Iris pigment epithelial cell (primary cell): ENCODE results near the gene ECEL1.

Experiments
- DNase-seq: peaks from one replicate; pipeline ENCODE4 v3.0.0-alpha.2; 2011; ENCODE audit warnings: low read depth

Gene ECEL1

DNA sequence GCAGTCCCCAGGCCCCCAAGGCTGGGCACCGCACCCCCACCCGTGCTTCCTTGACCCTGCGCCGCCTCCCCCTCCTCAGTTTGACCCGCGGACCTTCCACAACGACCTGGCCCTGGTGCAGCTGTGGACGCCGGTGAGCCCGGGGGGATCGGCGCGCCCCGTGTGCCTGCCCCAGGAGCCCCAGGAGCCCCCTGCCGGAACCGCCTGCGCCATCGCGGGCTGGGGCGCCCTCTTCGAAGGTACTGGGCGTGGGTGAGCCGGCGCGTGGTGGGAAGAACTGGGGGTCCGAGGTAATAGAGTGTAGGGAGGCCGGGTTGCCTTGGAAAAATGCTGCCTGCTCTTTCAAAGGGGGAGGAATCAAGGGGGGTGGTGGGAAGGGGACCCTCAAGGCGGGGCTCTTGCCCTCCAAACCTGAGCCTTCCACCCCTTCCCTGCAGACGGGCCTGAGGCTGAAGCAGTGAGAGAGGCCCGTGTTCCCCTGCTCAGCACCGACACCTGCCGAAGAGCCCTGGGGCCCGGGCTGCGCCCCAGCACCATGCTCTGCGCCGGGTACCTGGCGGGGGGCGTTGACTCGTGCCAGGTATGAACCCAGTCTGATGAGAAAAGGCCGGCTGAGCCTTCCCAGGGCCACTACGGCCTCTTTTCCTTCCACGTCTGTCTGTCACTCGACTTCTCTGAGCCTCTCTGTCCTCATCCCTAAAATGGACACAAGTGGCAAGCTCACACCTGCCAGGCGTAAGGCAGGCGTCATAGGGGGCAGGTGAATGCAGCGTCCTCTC lies 35.2 kb upstream of the ECEL1 start:
- no peak for DNase-seq

DNA sequence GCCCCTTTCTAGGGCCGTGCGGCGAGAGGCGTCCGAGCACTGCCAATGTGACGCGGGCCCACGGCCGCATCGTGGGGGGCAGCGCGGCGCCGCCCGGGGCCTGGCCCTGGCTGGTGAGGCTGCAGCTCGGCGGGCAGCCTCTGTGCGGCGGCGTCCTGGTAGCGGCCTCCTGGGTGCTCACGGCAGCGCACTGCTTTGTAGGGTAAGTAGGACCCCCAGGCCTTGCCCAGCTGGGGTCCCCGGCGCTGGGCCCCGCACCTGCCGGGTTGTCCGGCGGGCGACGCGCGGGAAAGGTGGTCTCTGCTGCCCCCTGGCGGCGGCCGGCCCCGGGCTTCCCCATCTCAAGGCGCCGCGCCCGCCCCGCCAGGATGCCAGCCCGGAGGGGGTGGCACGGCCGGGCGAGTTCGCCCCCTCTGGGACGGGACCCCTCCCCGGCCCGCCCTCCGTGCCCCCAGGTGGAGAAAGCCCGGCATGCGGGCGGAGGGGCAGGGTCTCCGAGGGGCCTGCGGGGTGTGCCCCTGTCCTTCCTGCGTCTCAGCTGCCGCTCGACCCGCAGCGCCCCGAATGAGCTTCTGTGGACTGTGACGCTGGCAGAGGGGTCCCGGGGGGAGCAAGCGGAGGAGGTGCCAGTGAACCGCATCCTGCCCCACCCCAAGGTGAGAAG lies 34.5 kb upstream of the ECEL1 start:
- DNase-seq: no peak

DNA sequence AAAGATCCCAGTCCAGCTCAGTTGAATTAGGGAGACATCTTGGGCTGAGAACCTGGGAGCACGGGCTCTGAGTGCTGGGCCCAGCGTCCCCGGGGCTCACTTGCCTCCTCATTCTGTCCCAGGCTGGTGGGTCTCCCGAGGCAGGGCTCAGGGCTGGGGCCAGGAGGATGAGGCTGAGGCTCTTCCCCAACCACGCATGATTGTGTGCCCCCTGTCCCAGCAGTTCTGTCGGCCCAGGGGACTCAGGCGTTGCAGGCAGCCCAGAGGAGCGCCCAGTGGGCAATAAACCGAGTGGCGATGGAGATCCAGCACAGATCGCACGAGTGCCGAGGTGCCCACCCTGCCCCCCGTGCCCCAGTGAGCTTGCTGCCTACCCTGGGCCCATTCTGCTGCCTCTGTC lies 33.5 kb upstream of the ECEL1 start:
- DNase-seq: no peak

DNA sequence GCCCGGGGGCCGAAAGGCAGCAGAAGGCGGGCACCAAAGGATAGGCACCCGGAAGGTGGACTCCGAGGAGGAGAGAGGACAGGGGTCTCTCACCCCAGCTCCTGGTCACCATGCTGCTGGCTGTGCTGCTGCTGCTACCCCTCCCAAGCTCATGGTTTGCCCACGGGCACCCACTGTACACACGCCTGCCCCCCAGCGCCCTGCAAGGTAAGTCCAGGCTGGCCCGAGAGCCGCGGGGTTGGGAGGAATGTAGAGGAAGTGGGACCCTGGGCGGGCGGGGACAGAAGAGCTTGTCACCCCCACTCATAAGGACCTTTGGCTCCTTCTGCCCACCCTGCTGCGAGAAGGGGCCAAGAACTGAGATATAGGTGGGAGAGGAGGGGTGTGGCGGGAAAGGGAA lies 32.9 kb upstream of the ECEL1 start:
- DNase-seq: no peak

DNA sequence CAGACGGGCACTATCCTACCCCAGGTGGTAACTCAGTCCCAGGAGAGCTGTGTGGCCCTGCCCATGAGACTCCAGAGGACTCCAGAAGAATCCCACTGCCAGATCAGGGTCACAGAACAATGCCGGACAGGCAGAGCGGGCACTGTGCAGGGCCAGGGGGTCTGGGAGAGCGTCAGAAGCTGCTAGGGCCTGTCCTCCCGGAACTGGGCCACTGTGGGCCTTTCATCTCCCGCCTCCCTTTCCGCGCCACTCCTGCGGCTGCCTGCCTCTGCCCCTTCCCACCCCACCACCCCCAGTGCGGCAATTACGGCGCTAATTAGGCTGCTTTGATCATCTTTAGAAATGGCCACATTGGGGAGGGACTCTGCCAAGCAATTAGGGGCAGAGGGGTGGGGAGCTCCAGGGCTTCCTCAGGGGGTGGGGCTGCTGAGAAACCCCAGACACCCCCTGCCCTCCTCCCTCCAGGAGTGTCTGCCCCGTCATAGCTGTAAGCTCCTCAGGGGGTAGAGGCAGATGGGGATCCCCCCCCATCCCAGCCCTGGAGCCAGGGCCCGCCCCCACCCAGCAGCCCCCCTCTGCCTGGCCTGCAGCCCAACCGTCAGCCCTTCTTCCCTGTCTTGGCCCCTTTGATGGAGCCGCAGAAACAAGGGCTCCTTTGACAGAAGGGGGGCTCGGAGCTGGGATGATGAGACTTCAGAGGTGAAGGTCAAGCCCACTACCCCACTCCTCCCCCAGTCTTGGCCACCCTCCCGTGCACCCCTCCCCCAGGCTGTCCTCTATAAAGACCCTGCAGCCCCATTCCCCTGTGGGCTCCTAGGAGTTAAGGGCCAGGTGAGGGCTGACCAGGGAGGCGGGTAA lies 32.2 kb upstream of the ECEL1 start, which contains the start of gene PRSS56:
TSS of gene PRSS56 (plus strand) at position 808 of the 858 bp plus-strand sequence. CDS start 211 bp downstream, outside the sequence.
- DNase-seq: no peak

DNA sequence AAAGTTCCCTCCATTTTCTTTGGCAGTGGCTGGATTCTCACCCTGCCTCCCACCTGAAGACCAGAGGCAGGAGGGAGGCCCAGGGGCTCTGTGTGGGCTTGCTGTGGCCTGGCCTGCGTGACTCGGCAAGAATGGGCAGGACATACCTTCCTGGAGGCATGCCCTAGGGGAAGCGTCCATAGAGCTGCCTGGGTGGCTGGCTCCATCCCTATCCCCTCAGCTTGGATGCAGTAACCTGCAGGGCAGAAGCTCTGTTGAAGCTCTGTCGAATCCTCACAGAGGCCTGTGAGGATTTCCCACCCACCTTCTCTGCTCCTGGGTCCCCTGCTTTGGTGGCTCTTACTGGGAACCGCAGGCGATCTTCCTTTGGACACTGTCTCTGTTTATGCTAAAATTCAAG lies 31.2 kb upstream of the ECEL1 start:
- no peak for DNase-seq

DNA sequence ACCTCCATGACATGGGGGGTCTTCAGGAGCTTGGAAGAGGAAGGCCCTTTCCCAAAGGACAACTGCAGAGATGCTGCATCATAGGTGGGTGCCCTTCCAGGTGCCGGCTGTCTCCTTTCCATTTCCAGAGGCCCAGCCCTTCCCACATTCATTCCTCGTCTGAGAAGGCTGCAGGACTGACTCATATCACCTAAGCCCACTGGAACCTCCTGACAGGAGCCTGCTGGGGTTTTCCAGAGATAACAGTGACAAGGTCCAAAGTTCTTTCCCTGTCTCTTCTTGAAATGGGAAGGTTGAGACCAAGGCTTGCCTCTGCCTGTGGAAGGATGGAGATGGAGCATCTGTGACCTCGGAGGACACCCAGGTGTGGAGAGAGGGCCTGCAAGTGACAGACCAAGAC lies 28.9 kb upstream of the ECEL1 start:
- no peak for DNase-seq

DNA sequence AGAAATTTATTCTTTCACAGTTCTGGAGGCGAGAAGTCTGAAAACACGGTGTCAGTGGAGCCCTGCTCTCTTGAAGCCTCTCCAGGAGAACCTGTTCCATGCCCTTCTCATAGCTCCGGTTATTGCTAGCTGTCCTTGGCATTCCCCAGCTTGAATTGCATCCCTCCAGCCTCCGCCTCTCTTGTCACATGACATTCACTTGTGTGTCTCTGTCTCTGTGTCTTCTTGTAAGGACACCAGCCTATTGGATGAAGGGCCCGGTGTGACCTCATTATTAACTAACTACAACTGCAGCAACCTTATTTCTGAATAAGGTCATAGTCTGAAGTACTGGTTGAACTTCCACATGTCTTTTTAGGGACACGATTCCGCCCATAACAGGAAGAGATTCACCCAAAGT lies 28.0 kb upstream of the ECEL1 start:
- no peak for DNase-seq

DNA sequence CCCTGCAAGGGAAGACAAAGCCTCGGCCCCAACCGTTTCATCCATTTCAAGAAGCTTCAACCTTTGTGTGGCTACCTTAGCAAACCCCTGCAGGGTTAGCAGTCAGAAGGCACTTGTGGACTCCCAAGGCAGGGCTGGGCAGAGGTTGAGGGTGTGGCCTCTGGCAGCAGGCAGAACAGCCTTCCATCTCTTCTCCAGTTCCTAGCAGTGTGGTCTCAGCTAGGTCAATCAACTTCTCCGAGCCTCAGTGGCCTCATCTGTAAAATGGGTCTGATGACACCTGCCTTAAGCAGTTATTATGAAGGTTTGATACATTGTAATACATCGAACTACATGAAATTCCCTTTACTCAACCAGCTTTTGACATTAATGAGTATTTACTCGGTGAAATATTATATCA lies 25.7 kb upstream of the ECEL1 start:
- no peak for DNase-seq

DNA sequence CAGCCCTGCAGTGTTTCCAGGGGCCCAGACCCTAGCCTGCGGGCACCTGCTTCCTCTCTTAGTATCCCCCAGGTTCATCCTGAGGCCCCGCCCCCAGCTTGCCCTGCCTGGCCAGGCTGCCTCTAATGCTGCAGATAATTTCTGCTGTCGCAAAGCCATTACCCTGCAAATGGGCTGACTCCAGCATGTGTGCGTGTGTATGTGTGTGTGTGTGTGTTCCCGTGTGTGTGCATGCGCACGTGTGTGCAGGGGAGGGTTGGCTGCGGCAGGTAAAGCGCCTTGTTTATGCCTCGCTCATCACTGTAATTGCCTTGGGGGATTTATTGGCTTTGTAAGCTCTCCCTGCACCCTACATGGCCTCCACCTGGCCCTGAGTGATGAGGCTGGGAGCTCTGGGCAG lies 25.0 kb upstream of the ECEL1 start:
- no peak for DNase-seq

DNA sequence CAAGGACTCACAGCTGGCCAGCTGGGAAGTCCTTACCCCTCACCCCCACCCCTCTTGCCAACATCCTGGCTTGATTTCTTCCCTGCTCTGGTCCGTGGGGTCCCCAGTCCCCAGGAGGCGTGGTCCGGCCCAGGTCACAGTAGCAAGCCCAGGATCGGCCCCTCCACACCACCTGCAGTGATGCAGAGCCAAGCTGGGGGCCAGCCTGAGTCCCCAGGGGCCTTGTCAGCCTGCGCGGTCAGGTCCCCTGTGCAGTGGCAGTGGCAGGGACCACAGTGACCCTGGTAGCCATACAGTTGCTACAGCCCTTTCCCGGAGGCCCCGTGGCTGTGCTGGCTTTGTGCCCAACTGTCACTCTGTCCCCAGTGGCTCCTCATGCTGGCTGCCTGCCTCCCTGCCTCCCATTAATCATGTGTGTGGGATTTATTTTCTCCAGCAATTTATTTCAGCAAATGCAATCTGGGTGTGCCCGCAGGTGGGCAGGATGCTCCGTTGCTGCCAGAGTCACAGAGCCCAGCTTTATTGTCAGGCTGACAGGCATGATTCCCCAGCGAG lies 23.8 kb upstream of the ECEL1 start:
- no peak for DNase-seq

DNA sequence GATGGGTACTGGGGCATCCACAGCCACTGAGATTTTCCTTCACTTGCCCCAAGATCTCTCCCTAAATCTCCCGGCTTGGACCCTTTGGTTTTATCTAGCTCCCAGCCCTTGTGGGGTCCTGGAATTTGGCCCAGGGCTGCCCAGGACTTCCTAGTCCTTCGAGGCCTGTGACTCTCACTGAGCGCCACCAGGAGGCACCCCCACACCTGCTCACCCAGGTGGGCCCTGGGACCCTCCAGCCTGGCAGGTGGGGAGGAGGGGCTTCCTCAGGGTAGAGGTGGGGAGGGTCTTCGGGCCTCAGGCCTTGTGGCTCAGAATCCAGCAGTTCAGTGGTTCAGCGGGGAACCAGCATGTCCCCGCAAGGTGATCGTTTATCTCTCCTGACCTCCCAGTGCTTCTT lies 20.6 kb upstream of the ECEL1 start:
- DNase-seq: no peak

DNA sequence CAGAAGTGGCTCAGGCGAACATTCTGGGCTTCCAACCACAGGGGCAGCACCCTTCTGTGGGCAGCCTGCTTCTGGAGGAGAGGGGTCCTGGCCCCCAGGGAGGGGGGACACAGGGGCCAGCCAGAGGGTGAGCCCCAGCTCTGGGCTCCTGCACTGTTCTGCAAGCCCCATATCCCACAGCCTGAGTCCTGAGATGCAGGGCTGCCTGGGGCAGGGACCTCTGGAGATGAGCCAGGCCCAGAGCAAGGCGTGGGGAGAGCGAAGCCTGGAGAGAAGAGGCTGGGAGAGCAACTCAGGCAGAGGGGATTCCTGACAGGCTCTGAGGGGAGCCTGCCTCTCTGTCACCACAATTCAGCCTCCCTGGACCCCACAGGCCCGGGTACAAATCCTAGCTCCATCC lies 19.1 kb upstream of the ECEL1 start:
- no peak for DNase-seq

DNA sequence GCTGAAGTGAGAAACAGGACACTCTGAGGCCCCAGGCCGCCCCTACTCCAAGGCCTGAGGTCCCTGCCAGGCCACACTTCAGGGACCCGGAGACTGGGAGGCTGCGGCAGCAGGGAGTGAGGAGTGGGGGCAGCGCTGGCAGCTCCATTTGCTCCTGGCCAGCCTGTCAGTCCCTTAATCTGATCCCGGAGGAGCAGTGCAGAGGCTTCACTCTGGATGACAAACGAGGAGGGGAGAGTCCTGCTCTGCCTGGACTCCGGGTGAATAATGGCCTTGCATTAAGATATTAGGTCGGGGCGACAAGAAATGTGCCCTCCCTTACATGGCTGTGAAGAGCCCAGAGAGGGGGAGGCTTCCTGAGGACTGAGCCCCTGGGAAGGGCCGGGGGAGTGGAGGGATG lies 18.2 kb upstream of the ECEL1 start:
- no peak for DNase-seq

DNA sequence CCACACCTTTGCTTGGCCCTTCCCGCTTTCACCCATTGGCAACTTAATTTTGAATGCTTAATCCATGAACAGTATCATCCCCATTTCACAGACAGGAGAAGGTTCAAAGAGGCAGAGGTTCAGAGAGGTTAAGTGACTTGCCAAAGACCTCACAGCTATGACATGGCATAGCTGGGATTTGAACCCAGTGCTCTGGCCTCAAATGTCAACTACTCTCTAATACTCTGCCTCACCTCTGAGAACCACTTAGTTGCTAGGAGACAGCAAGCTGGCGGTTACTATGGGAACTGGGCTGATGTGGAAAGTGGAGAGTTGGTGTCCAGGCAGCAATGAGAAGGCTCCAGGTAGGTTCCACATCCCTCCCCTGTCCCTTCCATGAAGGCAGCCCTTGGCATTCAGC lies 16.8 kb upstream of the ECEL1 start:
- DNase-seq: no peak

DNA sequence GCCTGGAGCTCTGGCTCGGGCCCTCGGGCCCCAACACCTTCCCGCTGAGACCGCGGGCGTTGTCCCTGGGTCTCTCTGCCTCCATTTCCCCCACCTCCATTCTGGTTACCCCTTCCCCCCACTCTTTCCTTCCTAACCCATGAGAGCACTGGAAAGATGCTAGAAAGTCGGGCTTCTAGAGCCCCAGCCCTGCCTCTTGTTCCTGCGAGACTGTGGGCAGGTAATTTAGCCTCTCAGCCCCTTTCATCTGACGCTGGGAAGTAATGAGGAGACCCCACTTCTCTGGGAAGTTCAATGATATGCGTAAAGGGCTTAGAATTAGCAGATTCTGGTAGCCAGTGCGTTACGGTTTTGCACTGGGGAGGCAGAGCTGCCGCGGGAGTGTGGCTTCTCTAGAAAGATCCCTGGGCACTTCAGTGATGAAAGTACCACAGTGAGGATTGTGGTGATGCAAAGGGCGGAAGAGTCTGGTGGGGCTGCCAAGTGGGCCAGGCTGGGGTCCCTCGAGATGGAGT lies 16.2 kb upstream of the ECEL1 start:
- no peak for DNase-seq

DNA sequence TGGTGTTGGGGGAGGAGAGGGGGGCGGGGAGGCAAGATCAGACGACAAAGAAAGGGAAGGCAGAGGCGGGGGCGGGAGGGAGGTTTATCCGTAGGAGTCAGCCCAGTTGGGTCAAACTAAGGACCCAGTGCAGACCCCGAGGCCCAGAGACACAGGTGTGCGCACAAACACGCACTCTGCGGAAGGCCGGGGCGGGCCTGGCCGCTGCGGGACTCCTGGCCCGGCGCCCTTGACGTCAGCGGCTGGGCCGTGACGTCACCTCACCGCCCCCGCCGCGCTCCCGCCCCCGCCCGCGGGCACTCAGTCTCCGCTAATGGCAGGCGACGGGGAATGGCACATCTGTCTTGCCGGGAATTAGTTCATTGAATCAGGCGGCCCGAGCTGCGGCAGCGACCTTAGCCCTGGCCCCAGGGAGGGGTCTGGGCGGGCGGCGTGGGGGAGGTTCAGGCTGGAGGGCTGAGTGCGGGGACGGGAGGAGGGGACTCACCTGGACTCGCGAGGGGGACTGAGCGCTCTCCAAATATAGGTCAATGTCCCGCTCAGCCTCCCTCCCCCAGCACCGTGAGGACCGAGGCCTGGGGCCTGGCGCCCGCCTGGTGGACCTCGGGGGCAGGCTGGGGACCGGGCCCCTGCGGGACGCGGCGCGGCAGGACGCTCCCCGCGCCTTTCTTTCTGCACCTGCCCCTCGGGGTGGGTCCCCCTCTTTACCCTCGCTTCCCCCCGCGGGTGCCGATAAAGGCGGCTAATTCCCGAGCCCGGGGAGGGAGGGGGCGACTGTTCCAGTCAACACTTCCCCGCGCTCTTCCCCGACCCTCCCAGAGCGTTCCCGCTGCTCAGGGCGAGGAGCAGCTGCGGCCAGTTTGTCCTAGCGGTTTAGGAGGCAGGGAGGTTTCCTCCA lies 15.5 kb upstream of the ECEL1 start:
- DNase-seq: no peak

DNA sequence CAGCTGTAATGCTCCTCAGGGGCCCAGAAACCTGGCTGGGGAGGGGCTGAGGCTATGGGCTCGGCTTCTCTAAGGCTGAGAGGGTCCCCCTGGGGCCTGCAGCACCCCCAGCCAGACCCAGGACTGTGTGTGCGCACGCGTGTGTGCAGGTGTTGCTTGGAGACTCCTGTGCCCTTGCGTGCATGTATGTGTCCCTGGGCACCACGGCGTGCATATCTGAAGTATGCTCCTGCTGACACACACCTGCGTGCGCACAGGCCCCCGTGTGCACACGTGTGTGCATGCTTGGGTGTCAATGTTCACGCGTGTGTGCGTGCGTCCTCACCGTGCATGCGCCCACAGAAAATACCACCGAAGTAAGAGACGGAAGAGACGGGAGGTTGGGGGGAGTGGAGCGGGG lies 14.9 kb upstream of the ECEL1 start:
- no peak for DNase-seq

DNA sequence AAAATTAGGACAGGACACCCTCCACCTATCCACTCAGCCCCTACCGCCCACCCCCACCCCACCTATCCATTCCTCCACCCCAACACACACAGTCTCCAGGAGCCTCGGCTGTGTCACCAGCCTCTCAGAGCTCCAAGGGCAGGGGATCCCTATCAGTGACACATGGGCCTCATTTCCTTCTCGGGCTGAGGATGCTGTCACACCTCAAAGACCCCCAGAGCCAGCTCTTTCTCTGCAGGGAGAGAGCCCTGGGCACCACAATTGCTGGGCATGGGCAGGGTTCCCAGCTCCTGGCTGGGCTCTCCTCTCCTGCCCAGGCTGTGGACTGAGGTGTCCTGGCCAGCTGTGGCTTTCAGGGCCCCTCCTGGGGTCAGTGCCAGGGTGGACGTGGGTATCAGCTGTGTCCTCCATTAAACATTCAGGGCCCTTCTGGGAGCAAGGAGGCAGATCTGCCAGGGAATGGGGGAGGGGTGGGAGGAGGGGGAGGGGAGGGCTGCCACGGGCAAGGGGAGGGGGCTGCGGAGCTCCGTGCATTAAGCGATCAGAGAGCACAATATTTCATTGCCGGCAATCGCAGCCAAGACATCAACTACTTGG lies 14.3 kb upstream of the ECEL1 start:
- DNase-seq: no peak

DNA sequence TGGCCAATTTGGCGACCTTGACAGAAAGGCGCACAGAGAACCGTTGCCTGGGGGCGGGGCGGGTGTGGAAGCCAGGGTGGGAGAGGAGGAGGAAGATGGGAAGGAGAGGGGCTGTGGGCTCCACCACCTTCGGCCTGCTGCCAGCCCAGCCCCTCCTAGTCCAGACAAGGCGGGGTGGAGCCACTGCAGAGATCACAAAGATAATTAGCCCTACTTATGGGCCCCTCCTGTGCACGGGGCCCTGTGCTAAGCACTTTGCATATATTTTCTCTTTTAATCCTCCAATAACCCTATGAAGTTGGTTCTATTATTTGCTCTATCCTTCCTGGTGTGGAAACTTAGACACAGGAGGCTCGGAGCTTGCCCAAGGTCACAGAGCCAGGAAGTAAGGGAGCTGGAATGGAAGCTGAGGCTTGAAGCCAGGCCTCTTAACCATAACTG lies 13.7 kb upstream of the ECEL1 start:
- no peak for DNase-seq

DNA sequence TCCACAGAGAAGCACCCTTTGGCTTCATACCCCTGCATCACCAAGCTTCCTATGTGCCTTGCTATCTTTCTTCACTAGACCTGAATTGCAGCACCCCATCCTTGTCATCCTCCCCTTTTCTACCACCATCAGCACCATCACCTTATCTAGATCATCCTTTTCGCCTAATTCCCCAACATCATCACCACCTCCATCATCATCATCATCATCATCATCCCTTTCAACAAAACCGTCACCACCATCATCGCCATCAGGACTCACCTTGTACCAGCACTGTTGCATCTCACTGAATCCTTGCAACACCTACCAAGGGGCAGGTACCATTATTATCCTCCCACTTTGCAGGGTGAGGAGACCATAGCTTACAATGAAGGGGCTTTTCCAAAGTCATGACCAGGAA lies 10.8 kb upstream of the ECEL1 start:
- no peak for DNase-seq
